A549 treated with AZD9567 at 1 μM for 4 hours (cell line): ENCODE measurements around the gene IL20. TPM values are rescaled to one million over a fixed set of nuclear protein-coding genes. Genes with fewer than 3 reads are reported as not detected.

ENCODE experiments used
- total RNA-seq: library from RNA; stranded (reverse); fragments of 200-300 nt; extraction: Qiagen RNA extraction; gene quantifications from 5 replicates; pipeline ENCODE4 v1.2.3, GENCODE V29; 2022; ENCODE audit not compliant: insufficient read depth

Gene IL20, protein sequence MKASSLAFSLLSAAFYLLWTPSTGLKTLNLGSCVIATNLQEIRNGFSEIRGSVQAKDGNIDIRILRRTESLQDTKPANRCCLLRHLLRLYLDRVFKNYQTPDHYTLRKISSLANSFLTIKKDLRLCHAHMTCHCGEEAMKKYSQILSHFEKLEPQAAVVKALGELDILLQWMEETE
- not detected in 5 replicates for total RNA-seq

DNA sequence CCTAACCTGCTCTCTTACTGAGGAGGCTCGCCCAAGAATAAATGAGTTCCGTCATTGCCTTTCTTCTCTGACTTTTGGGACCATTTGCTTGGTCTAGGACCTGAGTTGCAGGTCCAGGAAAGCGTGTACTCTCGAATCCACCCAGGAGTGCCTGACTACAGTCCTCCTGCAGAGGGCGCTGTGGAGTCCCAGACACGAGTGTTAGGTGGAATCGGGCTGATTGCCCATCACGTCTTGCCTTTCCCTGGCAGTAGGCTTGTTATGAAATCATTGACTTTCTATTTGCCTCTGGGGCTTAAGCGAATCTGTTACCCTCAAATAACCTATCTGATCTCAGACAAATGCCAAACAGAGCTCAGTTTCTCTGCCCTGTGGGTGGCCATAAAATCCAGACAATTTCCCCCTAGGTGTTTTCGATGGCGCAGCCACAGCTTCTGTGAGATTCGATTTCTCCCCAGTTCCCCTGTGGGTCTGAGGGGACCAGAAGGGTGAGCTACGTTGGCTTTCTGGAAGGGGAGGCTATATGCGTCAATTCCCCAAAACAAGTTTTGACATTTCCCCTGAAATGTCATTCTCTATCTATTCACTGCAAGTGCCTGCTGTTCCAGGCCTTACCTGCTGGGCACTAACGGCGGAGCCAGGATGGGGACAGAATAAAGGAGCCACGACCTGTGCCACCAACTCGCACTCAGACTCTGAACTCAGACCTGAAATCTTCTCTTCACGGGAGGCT lies at the start of gene IL20:
Gene IL20, plus strand, starts transcription at position 685 of the 733 bp plus-strand sequence. CDS start 230 bp downstream, outside the sequence.

DNA sequence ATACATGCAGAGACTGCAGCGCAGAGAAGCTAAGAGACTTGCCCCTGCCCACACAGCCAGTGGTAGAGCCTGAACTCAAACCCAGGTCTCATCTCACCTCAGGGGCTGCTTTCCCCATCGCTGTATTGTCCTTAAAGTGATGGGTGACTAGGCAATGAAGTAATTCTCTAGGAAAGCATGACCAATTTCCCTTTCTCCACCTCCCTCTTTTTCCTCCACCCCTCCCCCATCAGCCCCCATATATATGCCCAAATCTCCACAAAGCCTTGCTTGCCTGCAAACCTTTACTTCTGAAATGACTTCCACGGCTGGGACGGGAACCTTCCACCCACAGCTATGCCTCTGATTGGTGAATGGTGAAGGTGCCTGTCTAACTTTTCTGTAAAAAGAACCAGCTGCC lies 31.8 kb downstream of the IL20 start, which contains the start of gene IL24:
Gene IL24, plus strand, starts transcription at position 269 of the 400 bp plus-strand sequence. CDS start 390 bp downstream, outside the sequence.

Other genes starting within 250 kb of the IL20 start
- 9.8 to 14.2 TPM (median 10.4 TPM) in 5 replicates for gene DYRK3, start 230.1 kb upstream of the IL20 start, total RNA-seq
- gene MAPKAPK2, start 180.7 kb upstream of the IL20 start, total RNA-seq = 69.2 to 78.1 TPM (median 70.3 TPM) in 5 replicates
- not detected in 5 replicates for gene IL19, start 94.8 kb upstream of the IL20 start, total RNA-seq
- not detected in 5 replicates for gene IL10, start 93.1 kb upstream of the IL20 start, total RNA-seq
- gene IL24, start 31.8 kb downstream of the IL20 start, total RNA-seq = 0.26 to 0.40 TPM (median 0.35 TPM) in 4 of 5 replicates, not detected in the other
- gene FCMR, start 56.3 kb downstream of the IL20 start, total RNA-seq = 2.6 to 5.5 TPM (median 4.2 TPM) in 5 replicates
- gene PIGR, start 80.8 kb downstream of the IL20 start, total RNA-seq = 0.02 TPM in 1 of 5 replicates, not detected in the others
- gene FCAMR, start 104.8 kb downstream of the IL20 start, total RNA-seq = not detected in 5 replicates
- gene C1orf116, start 167.1 kb downstream of the IL20 start, total RNA-seq = 3.4 to 4.1 TPM (median 3.9 TPM) in 5 replicates
- gene YOD1, start 185.6 kb downstream of the IL20 start, total RNA-seq = 5.5 to 9.1 TPM (median 8.1 TPM) in 5 replicates
- 5.2 to 7.9 TPM (median 5.7 TPM) in 5 replicates for gene PFKFB2, start 187.7 kb downstream of the IL20 start, total RNA-seq
- 1.0 to 1.5 TPM (median 1.1 TPM) in 4 of 5 replicates, not detected in the other for gene C4BPB, start 223.2 kb downstream of the IL20 start, total RNA-seq
- gene C4BPA, start 238.6 kb downstream of the IL20 start, total RNA-seq = 0.42 to 2.1 TPM (median 0.84 TPM) in 5 replicates